ENCODE results near the gene ACAD11.

ACAD11 gene

GRCh38 chr3:132517311-132517710 lies 142.3 kb downstream of the ACAD11 start:
- DNase-seq (ENCODE audit: low read depth in 1 of 2, low spot score in 1 of 2): no peak

DNA sequence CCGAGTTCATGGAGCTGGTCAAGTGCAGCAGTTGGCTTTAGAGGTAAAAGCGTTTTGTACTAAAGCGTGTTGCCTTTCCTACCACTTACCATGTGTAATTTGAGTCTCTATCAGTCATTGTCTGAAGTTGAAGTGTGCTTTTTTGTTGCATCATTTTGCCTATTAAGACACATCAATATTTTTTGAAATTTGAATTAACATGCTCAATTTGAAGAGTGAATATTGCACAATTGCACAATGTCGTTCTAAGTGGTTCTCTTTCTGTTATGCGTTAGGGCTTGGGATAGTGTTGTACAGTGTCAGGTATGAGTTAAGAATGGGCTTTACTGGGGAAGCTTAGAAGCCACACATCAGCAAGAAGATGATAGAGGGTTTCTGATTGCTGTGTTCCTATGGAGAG lies 146.6 kb downstream of the ACAD11 start:
- no peak for DNase-seq (ENCODE audit: low read depth in 1 of 2, low spot score in 1 of 2)

DNA sequence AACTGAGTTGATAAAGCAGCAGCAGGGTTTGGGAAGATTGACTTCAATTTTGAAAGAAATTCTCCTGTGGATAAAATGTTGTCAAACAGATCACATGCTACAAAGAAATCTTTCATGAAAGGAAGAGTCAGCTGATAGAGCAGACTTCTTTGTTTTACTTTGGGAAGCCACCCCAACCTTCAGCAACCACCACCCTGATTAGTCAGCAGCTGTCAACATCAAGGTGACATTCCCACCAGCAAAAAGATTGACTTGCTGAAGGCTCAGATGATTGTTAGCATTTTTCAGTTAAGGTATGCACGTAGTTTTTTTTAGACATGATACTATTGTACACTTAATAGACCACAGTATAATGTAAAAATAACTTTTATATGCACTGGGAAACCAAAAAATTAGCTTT lies 150.1 kb downstream of the ACAD11 start:
- DNase-seq (ENCODE audit: low read depth in 1 of 2, low spot score in 1 of 2): no peak

GRCh38 chr3:132509096-132509495 lies 150.5 kb downstream of the ACAD11 start:
- DNase-seq (ENCODE audit: low read depth in 1 of 2, low spot score in 1 of 2): no peak
